Lower leg skin (tissue), 4 donors: ENCODE measurements around the gene DNAH8. TPM values are rescaled to one million over a fixed set of nuclear protein-coding genes. Genes with fewer than 3 reads are reported as not detected.

Source experiments
- DNase-seq, 2 donors: peaks; one replicate each; pipeline ENCODE4 v3.0.0-alpha.2; 2019; ENCODE audit warnings: low spot score in 2 of 2
- H3K4me3 ChIP-seq: fragments of 200-600 bp; sonication (generic); 2 replicates; pipeline ENCODE4 v1.5.1; 2017; ENCODE audit warnings: mild to moderate bottlenecking, low read depth; ENCODE audit not compliant: poor library complexity, severe bottlenecking
- CTCF ChIP-seq, 3 donors: fragments of 450-650 bp; IDR thresholded peaks; one replicate each; pipeline ENCODE4 v1.5.1; 2016; ENCODE audit warnings: antibody characterized with exemption in 3 of 3, mild to moderate bottlenecking in 3 of 3, moderate library complexity in 2 of 3
- POLR2A ChIP-seq, 2 donors: fragments of 450-650 bp; IDR thresholded peaks; one replicate each; pipeline ENCODE4 v1.6.1; 2016 to 2017; ENCODE audit warnings: antibody characterized with exemption in 2 of 2, mild to moderate bottlenecking in 1 of 2, moderate library complexity in 1 of 2
- WGBS, 2 donors: methylation state at CpG; one replicate each; pipeline ENCODE4 v1.1.5; 2018; 5-methylcytosine and 5-hydroxymethylcytosine counted together
- intact Hi-C: fragments of 100-400 bp; cut with DNase I; formaldehyde crosslinking; loops from one replicate; pipeline ENCODE4 v1.15.0; 2023; ENCODE audit warnings: low total_unique reads
- total RNA-seq, 4 donors: library from RNA; depleted of rRNA; stranded (reverse); fragments of >200 nt; gene quantifications; one replicate each; pipeline ENCODE4 v1.1.0, GENCODE V29; 2016

DNAH8 gene
- total RNA-seq, 4 donors from 2014 or later = 0.02 to 0.19 (median 0.08) TPM

- TF ChIP-seq POLR2A (IDR thresholded peaks at IDR 0.05) = no peak
- DNase-seq = no peak
- no peak overlapping the region for H3K4me3 ChIP-seq
- intact Hi-C loops = no loop called here
- WGBS, 2 donors = 77 to 78% methylated on average over 7 of the region's 7 CpGs
Measured at GRCh38 chr6:38876475-38876874, 161.4 kb downstream of the DNAH8 start.

- 47% methylated on average over 2 of the region's 3 CpGs for WGBS, 2 donors
- intact Hi-C loops = no loop called here
Measured at GRCh38 chr6:38877721-38878120, 162.6 kb downstream of the DNAH8 start.

GRCh38 chr6:38882157-38882556 is 167.0 kb downstream of the DNAH8 start:
- no peak for DNase-seq
- intact Hi-C loops = no loop called here
- TF ChIP-seq CTCF (IDR thresholded peaks at IDR 0.05) (no peak), POLR2A (IDR thresholded peaks at IDR 0.05) (no peak)
- 92 to 95% methylated on average over 2 of the region's 2 CpGs for WGBS, 2 donors
- no peak overlapping the region for H3K4me3 ChIP-seq

More at GRCh38 chr6:38877721-38878120, 162.6 kb downstream of the DNAH8 start:
- TF ChIP-seq CTCF (IDR thresholded peaks at IDR 0.05) = no peak
- no peak for TF ChIP-seq POLR2A (IDR thresholded peaks at IDR 0.05)
- H3K4me3 ChIP-seq = no peak overlapping the region
- no peak for DNase-seq

- intact Hi-C loops = no loop called here
- TF ChIP-seq CTCF (IDR thresholded peaks at IDR 0.05) (no peak), POLR2A (IDR thresholded peaks at IDR 0.05) (no peak)
- no peak for DNase-seq
- WGBS, 2 donors = 80 to 86% methylated on average over 6 of the region's 6 CpGs
- no peak overlapping the region for H3K4me3 ChIP-seq
Measured at GRCh38 chr6:38897507-38897906, 182.4 kb downstream of the DNAH8 start.

- 94 to 95% methylated on average over 3 of the region's 3 CpGs for WGBS, 2 donors
- TF ChIP-seq CTCF (IDR thresholded peaks at IDR 0.05) (no peak), POLR2A (IDR thresholded peaks at IDR 0.05) (no peak)
- intact Hi-C loops = no loop called here
Measured at GRCh38 chr6:38901802-38902522, 186.9 kb downstream of the DNAH8 start.

GRCh38 chr6:38906582-38906981 is 191.5 kb downstream of the DNAH8 start:
- 81 to 88% methylated on average over 4 of the region's 4 CpGs for WGBS, 2 donors
- no peak for TF ChIP-seq CTCF (IDR thresholded peaks at IDR 0.05)
- no peak for TF ChIP-seq POLR2A (IDR thresholded peaks at IDR 0.05)
- DNase-seq = no peak
- intact Hi-C loops = no loop called here
- no peak overlapping the region for H3K4me3 ChIP-seq

More at GRCh38 chr6:38901802-38902522, 186.9 kb downstream of the DNAH8 start:
- DNase-seq = no peak
- H3K4me3 ChIP-seq = no peak overlapping the region
